ENCODE data around the gene STOML3. TPM values are rescaled to one million over a fixed set of nuclear protein-coding genes. Genes with fewer than 3 reads are reported as not detected.
A peak's percentile ranks its signal among the peaks of the same experiment; 100 is the strongest.

STOML3 gene
- total RNA-seq, result not detected
- not detected for total RNA-seq (2013)
- total RNA-seq, result 0 to 0.11 (median 0) reads per million in 29 experiments

- ChIA-PET CTCF (interaction anchor here in 1 of 2 donors (0.7 kb wide), 1 partner anchor 47 kb away, joined by 5 read pairs; no protein-coding TSS in a partner anchor), POLR2A (no interaction called here)
- Histone ChIP-seq H3K9me3 (no peaks in the 10 kb centered on the region), H3K4me3 (ENCODE audit: control insufficient read depth in 1 of 2, extremely low read depth in 1 of 2, low read length in 1 of 2) (no peak within 1 kb of the TSS), H3K36me3 (ENCODE audit: control insufficient read depth in 2 of 2, extremely low read depth in 1 of 2, insufficient read depth in 1 of 2, low read length in 1 of 2) (no peaks in the 10 kb centered on the region), H3K4me1 (ENCODE audit: control insufficient read depth in 1 of 2, extremely low read depth in 1 of 2, insufficient read depth in 2 of 2, low read length in 2 of 2) (no peaks in the 10 kb centered on the region), H3K27me3 (replicated peaks in 1 of 2; ENCODE audit: control insufficient read depth in 2 of 2, extremely low read depth in 1 of 2, insufficient read depth in 2 of 2, low read length in 1 of 2) (peaks cover 0 to 2% of the 10 kb centered on the region in 2 experiments), H3K27ac (ENCODE audit: low read length) (no peak within 1 kb of the TSS)
- Mint-ChIP-seq H3K4me3 (no peak within 1 kb of the TSS), H3K27ac (no peak within 1 kb of the TSS), H3K27me3 (peaks cover 0 to 4% of the 10 kb centered on the region in 2 donors), H3K4me1 (no peaks in the 10 kb centered on the region), H3K36me3 (no peaks in the 10 kb centered on the region), H3K9me3 (no peaks in the 10 kb centered on the region)
- ATAC-seq (replicated peaks in 1 of 4), result no peak
- no peak for DNase-seq
Observed at GRCh38 chr13:38990693-38991092, at the start of gene STOML3. STOML3 (minus strand) TSS chr13:38990831; CDS start chr13:38990721, 110 bp downstream.

- peak overlapping the region in 2 of 3 donors; percentile 34 to 90 for H3K4me3 Mint-ChIP-seq
- no peaks in the 10 kb centered on the region for H3K9me3 Mint-ChIP-seq
- no peaks in the 10 kb centered on the region for H3K27me3 Mint-ChIP-seq
- ATAC-seq (replicated peaks in 1 of 4) (no peak), DNase-seq (no peak)
- ChIA-PET POLR2A (no interaction called here), CTCF (no interaction called here)
- H3K9me3 ChIP-seq, result no peaks in the 10 kb centered on the region
- no peak overlapping the region for H3K4me3 ChIP-seq (ENCODE audit: control insufficient read depth in 1 of 2, extremely low read depth in 1 of 2, low read length in 1 of 2)
- H3K4me1 Mint-ChIP-seq, result peaks cover 39 to 50% (median 46%) of the 10 kb centered on the region in 3 donors
- WGBS (ENCODE audit: insufficient coverage), result no CpG with 5 or more reads among the region's 1 CpG
- peaks cover 0 to 9% of the 10 kb centered on the region in 2 donors for H3K36me3 ChIP-seq (ENCODE audit: control insufficient read depth in 2 of 2, extremely low read depth in 1 of 2, insufficient read depth in 1 of 2, low read length in 1 of 2)
- no peaks in the 10 kb centered on the region for H3K27me3 ChIP-seq (replicated peaks in 1 of 2; ENCODE audit: control insufficient read depth in 2 of 2, extremely low read depth in 1 of 2, insufficient read depth in 2 of 2, low read length in 1 of 2)
- no peak overlapping the region for H3K27ac ChIP-seq (ENCODE audit: low read length)
- H3K36me3 Mint-ChIP-seq, result peaks cover 18% of the 10 kb centered on the region
- peak overlapping the region in 1 of 2 donors; percentile 12 for H3K27ac Mint-ChIP-seq
- H3K4me1 ChIP-seq (ENCODE audit: control insufficient read depth in 1 of 2, extremely low read depth in 1 of 2, insufficient read depth in 2 of 2, low read length in 2 of 2), result peaks cover 13 to 16% of the 10 kb centered on the region in 2 experiments
Observed at GRCh38 chr13:39040206-39040605, 49.6 kb upstream of the STOML3 start.

GRCh38 chr13:39039041-39039440 lies 48.4 kb upstream of the STOML3 start:
- DNase-seq (no peak), ATAC-seq (replicated peaks in 1 of 4) (no peak)
- peaks cover 0 to 2% of the 10 kb centered on the region in 2 donors for H3K36me3 ChIP-seq (ENCODE audit: control insufficient read depth in 2 of 2, extremely low read depth in 1 of 2, insufficient read depth in 1 of 2, low read length in 1 of 2)
- peak overlapping the region; percentile 90 to 92 (median 91) for H3K4me3 Mint-ChIP-seq
- WGBS (ENCODE audit: insufficient coverage), result no CpG with 5 or more reads among the region's 7 CpGs
- H3K27me3 Mint-ChIP-seq, result no peaks in the 10 kb centered on the region
- no peaks in the 10 kb centered on the region for H3K9me3 ChIP-seq
- H3K27ac ChIP-seq (ENCODE audit: low read length), result peak overlapping the region; percentile 75
- peak overlapping the region; percentile 93 to 99 for H3K27ac Mint-ChIP-seq
- H3K4me3 ChIP-seq (ENCODE audit: control insufficient read depth in 1 of 2, extremely low read depth in 1 of 2, low read length in 1 of 2), result peak overlapping the region; percentile 93 to 99
- ChIA-PET POLR2A (no interaction called here), CTCF (interaction anchor here in 1 of 2 donors (1.0 kb wide), 1 partner anchor 9 kb away, joined by 4 read pairs; no protein-coding TSS in a partner anchor)
- no peaks in the 10 kb centered on the region for H3K9me3 Mint-ChIP-seq
- peaks cover 11% of the 10 kb centered on the region for H3K36me3 Mint-ChIP-seq
- peaks cover 15 to 25% of the 10 kb centered on the region in 2 experiments for H3K4me1 ChIP-seq (ENCODE audit: control insufficient read depth in 1 of 2, extremely low read depth in 1 of 2, insufficient read depth in 2 of 2, low read length in 2 of 2)
- H3K27me3 ChIP-seq (replicated peaks in 1 of 2; ENCODE audit: control insufficient read depth in 2 of 2, extremely low read depth in 1 of 2, insufficient read depth in 2 of 2, low read length in 1 of 2), result no peaks in the 10 kb centered on the region
- peaks cover 50 to 61% (median 56%) of the 10 kb centered on the region in 3 donors for H3K4me1 Mint-ChIP-seq

- H3K4me1 ChIP-seq (ENCODE audit: control insufficient read depth in 1 of 2, extremely low read depth in 1 of 2, insufficient read depth in 2 of 2, low read length in 2 of 2), result peaks cover 15 to 25% of the 10 kb centered on the region in 2 experiments
- H3K4me3 Mint-ChIP-seq, result peak overlapping the region; percentile 90 to 92 (median 91)
- ChIA-PET POLR2A (no interaction called here), CTCF (interaction anchor here in 1 of 2 donors (1.0 kb wide), 1 partner anchor 10 kb away, joined by 4 read pairs; no protein-coding TSS in a partner anchor)
- WGBS (ENCODE audit: insufficient coverage), result 0% methylated on average over 5 of the region's 15 CpGs
- DNase-seq (peak in 32 of 35 experiments; percentile 17 to 72 (median 42)), ATAC-seq (replicated peaks in 1 of 4) (peak; percentile 46 to 52 (median 48))
- no peaks in the 10 kb centered on the region for H3K36me3 ChIP-seq (ENCODE audit: control insufficient read depth in 2 of 2, extremely low read depth in 1 of 2, insufficient read depth in 1 of 2, low read length in 1 of 2)
- H3K4me1 Mint-ChIP-seq, result peaks cover 55 to 65% (median 60%) of the 10 kb centered on the region in 3 donors
- H3K9me3 Mint-ChIP-seq, result no peaks in the 10 kb centered on the region
- no peaks in the 10 kb centered on the region for H3K9me3 ChIP-seq
- H3K27me3 Mint-ChIP-seq, result no peaks in the 10 kb centered on the region
- H3K27me3 ChIP-seq (replicated peaks in 1 of 2; ENCODE audit: control insufficient read depth in 2 of 2, extremely low read depth in 1 of 2, insufficient read depth in 2 of 2, low read length in 1 of 2), result no peaks in the 10 kb centered on the region
- peaks cover 9% of the 10 kb centered on the region for H3K36me3 Mint-ChIP-seq
- H3K4me3 ChIP-seq (ENCODE audit: control insufficient read depth in 1 of 2, extremely low read depth in 1 of 2, low read length in 1 of 2), result peak overlapping the region; percentile 93 to 99
- H3K27ac Mint-ChIP-seq, result peak overlapping the region; percentile 93 to 99
- peak overlapping the region; percentile 75 for H3K27ac ChIP-seq (ENCODE audit: low read length)
Observed at GRCh38 chr13:39038569-39039030, 48.0 kb upstream of the STOML3 start.

- H3K27me3 ChIP-seq (replicated peaks in 1 of 2; ENCODE audit: control insufficient read depth in 2 of 2, extremely low read depth in 1 of 2, insufficient read depth in 2 of 2, low read length in 1 of 2), result no peaks in the 10 kb centered on the region
- WGBS (ENCODE audit: insufficient coverage), result 0% methylated on average over 21 of the region's 41 CpGs
- ChIA-PET POLR2A (interaction anchor here in 1 of 2 donors (0.5 to 1.2 kb wide), 2 partner anchors 682 to 1834 kb away, joined by 3 to 15 read pairs; no protein-coding TSS in a partner anchor), CTCF (interaction anchor here in 1 of 2 donors (1.0 to 1.6 kb wide), 5 partner anchors 9 to 57 kb away, joined by 3 to 8 read pairs (median 4); no protein-coding TSS in a partner anchor)
- peaks cover 6% of the 10 kb centered on the region for H3K36me3 Mint-ChIP-seq
- peak within 1 kb of the TSS; percentile 93 to 99 for H3K4me3 ChIP-seq (ENCODE audit: control insufficient read depth in 1 of 2, extremely low read depth in 1 of 2, low read length in 1 of 2)
- H3K27me3 Mint-ChIP-seq, result no peaks in the 10 kb centered on the region
- peak within 1 kb of the TSS; percentile 75 for H3K27ac ChIP-seq (ENCODE audit: low read length)
- peak within 1 kb of the TSS; percentile 90 to 92 (median 91) for H3K4me3 Mint-ChIP-seq
- DNase-seq, result peak; percentile 72 to 90 (median 80)
- peak within 1 kb of the TSS; percentile 93 to 99 for H3K27ac Mint-ChIP-seq
- ATAC-seq (replicated peaks in 1 of 4), result peak; percentile 80 to 87 (median 82)
- H3K4me1 Mint-ChIP-seq, result peaks cover 60 to 69% (median 60%) of the 10 kb centered on the region in 3 donors
- H3K36me3 ChIP-seq (ENCODE audit: control insufficient read depth in 2 of 2, extremely low read depth in 1 of 2, insufficient read depth in 1 of 2, low read length in 1 of 2), result no peaks in the 10 kb centered on the region
- H3K9me3 Mint-ChIP-seq, result no peaks in the 10 kb centered on the region
- peaks cover 15 to 25% of the 10 kb centered on the region in 2 experiments for H3K4me1 ChIP-seq (ENCODE audit: control insufficient read depth in 1 of 2, extremely low read depth in 1 of 2, insufficient read depth in 2 of 2, low read length in 2 of 2)
- no peaks in the 10 kb centered on the region for H3K9me3 ChIP-seq
Observed at GRCh38 chr13:39037880-39038568, 47.4 kb upstream of the STOML3 start, which contains the start of the genes NHLRC3 and PROSER1. NHLRC3 (plus strand) TSS chr13:39038456; CDS start chr13:39038640, 184 bp downstream. PROSER1 (minus strand) TSS chr13:39038089; CDS start chr13:39037242, 847 bp downstream.

GRCh38 chr13:39037410-39037879 lies 46.8 kb upstream of the STOML3 start:
- under 1% methylated on average over 39 of the region's 39 CpGs for WGBS (ENCODE audit: insufficient coverage)
- Histone ChIP-seq H3K4me1 (ENCODE audit: control insufficient read depth in 1 of 2, extremely low read depth in 1 of 2, insufficient read depth in 2 of 2, low read length in 2 of 2) (peaks cover 15 to 25% of the 10 kb centered on the region in 2 experiments), H3K27ac (ENCODE audit: low read length) (peak overlapping the region; percentile 75), H3K36me3 (ENCODE audit: control insufficient read depth in 2 of 2, extremely low read depth in 1 of 2, insufficient read depth in 1 of 2, low read length in 1 of 2) (no peaks in the 10 kb centered on the region), H3K9me3 (no peaks in the 10 kb centered on the region), H3K4me3 (ENCODE audit: control insufficient read depth in 1 of 2, extremely low read depth in 1 of 2, low read length in 1 of 2) (peak overlapping the region; percentile 93 to 99), H3K27me3 (replicated peaks in 1 of 2; ENCODE audit: control insufficient read depth in 2 of 2, extremely low read depth in 1 of 2, insufficient read depth in 2 of 2, low read length in 1 of 2) (no peaks in the 10 kb centered on the region)
- POLR2A ChIA-PET, result interaction anchor here in 1 of 2 donors (0.5 to 1.3 kb wide), 6 partner anchors 13 to 1834 kb away, joined by 3 to 15 read pairs (median 4); partner anchors contain the start of gene UFM1
- CTCF ChIA-PET, result interaction anchor here (0.5 to 1.6 kb wide), 6 partner anchors 9 to 57 kb away, joined by 3 to 8 read pairs (median 4); no protein-coding TSS in a partner anchor
- H3K27me3 Mint-ChIP-seq, result no peaks in the 10 kb centered on the region
- H3K4me1 Mint-ChIP-seq, result peaks cover 59 to 67% (median 60%) of the 10 kb centered on the region in 3 donors
- H3K27ac Mint-ChIP-seq, result peak overlapping the region; percentile 93 to 99
- H3K4me3 Mint-ChIP-seq, result peak overlapping the region; percentile 90 to 92 (median 91)
- ATAC-seq (replicated peaks in 1 of 4) (peak; percentile 16 to 33 (median 21)), DNase-seq (peak in 10 of 35 experiments; percentile 2 to 30 (median 14))
- H3K36me3 Mint-ChIP-seq, result peaks cover 3% of the 10 kb centered on the region
- no peaks in the 10 kb centered on the region for H3K9me3 Mint-ChIP-seq
